Measurements from ENCODE around the gene KRTAP5-7. TPM values are rescaled to one million over a fixed set of nuclear protein-coding genes. Genes with fewer than 3 reads are reported as not detected.
"Not testable (repeated sequence)": the region's sequence is repeated elsewhere in the genome, so short reads cannot be mapped to it uniquely, and the experiment has no call there.

Gene KRTAP5-7, protein sequence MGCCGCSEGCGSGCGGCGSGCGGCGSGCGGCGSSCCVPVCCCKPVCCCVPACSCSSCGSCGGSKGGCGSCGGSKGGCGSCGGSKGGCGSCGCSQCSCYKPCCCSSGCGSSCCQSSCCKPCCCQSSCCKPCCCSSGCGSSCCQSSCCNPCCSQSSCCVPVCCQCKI
- polyA plus RNA-seq, result 0.56 and 1.2 TPM in 2 replicates
- polyA minus RNA-seq, result 0.49 TPM in 1 of 2 replicates, not detected in the other

- not testable (repeated sequence) for H3K4me2 ChIP-seq (ENCODE audit: low read length); H3K9me3 ChIP-seq (ENCODE audit: low read length); H2AFZ ChIP-seq (ENCODE audit: low read depth, low read length); H4K20me1 ChIP-seq (ENCODE audit: insufficient read depth); H3K4me3 ChIP-seq (ENCODE audit: low read length); H3K27ac ChIP-seq (ENCODE audit: low read length); H3K27me3 ChIP-seq (ENCODE audit: insufficient read depth, low read depth, low read length); H3K9me2 ChIP-seq (ENCODE audit: insufficient read depth, low read length); H3K36me3 ChIP-seq (ENCODE audit: insufficient read depth, low read length); H3F3A ChIP-seq (ENCODE audit: insufficient read depth, low read length, poor library complexity, severe bottlenecking); H3K79me2 ChIP-seq (replicated peaks; ENCODE audit: insufficient read depth, low read length); H3K9ac ChIP-seq (ENCODE audit: low read length)
These were observed at the start of gene KRTAP5-7 for GRCh38 chr11:71526796-71527575. TSS of gene KRTAP5-7 (plus strand) at chr11:71527267. CDS start at chr11:71527301, 34 bp downstream.

DNA sequence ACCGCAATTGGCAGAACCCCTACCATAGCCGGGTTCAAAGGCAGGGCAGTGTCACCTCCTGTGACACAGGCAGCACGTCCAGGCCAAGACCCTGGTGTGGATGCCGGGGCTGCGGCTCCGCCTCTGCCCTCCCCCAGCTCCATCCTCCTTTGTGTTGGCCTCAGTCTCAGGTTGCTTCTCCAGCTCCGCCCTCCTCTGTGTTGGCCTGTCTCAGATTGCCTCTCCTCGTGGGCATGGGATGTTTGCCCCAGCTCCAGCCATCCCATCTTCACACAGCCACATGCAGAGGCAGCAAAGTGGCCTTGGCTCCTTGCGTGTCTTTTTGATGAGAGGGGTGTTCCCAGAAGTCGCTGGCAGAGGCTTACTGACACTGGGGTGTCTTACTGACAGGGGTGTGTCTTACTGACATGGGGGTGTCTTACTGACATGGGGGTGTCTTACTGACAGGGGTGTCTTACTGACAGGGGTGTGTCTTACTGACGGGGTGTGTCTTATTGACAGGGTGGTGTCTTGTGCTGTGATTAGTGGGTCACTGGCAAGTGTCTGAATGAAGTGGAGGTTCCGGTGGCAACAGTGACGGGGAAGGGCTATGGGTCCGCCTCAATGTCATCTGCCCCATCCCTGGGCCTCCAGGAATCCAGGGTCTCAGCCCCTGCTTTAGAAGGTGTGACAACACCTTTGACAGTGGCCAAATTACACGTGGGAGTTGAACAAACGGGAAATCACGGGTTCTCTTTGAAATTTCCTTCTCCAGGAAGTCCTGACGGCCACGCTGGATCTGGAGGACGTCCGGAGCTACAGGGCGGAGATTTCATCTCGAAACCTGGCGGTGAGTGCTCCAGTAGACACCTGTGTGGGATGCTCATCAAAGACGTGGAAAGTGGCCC, 49.2 kb upstream of the KRTAP5-7 start:
- Histone ChIP-seq H3K36me3 (ENCODE audit: insufficient read depth, low read length) (no peaks in the 10 kb centered on the region), H3K27me3 (ENCODE audit: insufficient read depth, low read depth, low read length) (no peaks in the 10 kb centered on the region), H4K20me1 (ENCODE audit: insufficient read depth) (no peaks in the 10 kb centered on the region), H3F3A (ENCODE audit: insufficient read depth, low read length, poor library complexity, severe bottlenecking) (no peaks in the 10 kb centered on the region), H3K9me3 (ENCODE audit: low read length) (no peaks in the 10 kb centered on the region), H3K27ac (ENCODE audit: low read length) (no peak overlapping the region), H3K4me2 (ENCODE audit: low read length) (no peak overlapping the region), H3K9me2 (ENCODE audit: insufficient read depth, low read length) (no peaks in the 10 kb centered on the region), H3K9ac (ENCODE audit: low read length) (no peak overlapping the region), H2AFZ (ENCODE audit: low read depth, low read length) (no peak overlapping the region), H3K79me2 (replicated peaks; ENCODE audit: insufficient read depth, low read length) (no peaks in the 10 kb centered on the region), H3K4me3 (ENCODE audit: low read length) (no peak overlapping the region)
- TF ChIP-seq POLR2AphosphoS5 (IDR thresholded peaks at IDR 0.05), result no peak
- TF ChIP-seq SMC3 (conservative IDR thresholded peaks at IDR 0.05; ENCODE audit: poor library complexity), result no peak
- no peak for TF ChIP-seq CTCF (IDR thresholded peaks at IDR 0.05; ENCODE audit: poor library complexity, severe bottlenecking)
- no peak for TF ChIP-seq RAD21 (conservative IDR thresholded peaks at IDR 0.05)
- TF ChIP-seq REST (IDR thresholded peaks at IDR 0.05; ENCODE audit: borderline replicate concordance), result no peak
- no peak for TF ChIP-seq EP300 (conservative IDR thresholded peaks at IDR 0.05; ENCODE audit: poor library complexity, severe bottlenecking)
- no peak for TF ChIP-seq EZH2 (IDR thresholded peaks at IDR 0.05; ENCODE audit: borderline replicate concordance, insufficient read depth, low read length, poor library complexity, severe bottlenecking)
- no peak for TF ChIP-seq MXI1 (conservative IDR thresholded peaks at IDR 0.05; ENCODE audit: poor library complexity, severe bottlenecking)
- no peak for TF ChIP-seq TAF1 (IDR thresholded peaks at IDR 0.05; ENCODE audit: low read depth)

Data from neural cell (in vitro differentiated cells).